Duodenal mucosa (tissue), 2 donors: Measurements from ENCODE around the gene KIAA0232.

Source experiments
- H3K27ac ChIP-seq: one replicate; pipeline ENCODE4 v1.7.0; 2013; ENCODE audit warnings: low read depth, low read length
- H3K27me3 ChIP-seq, 2 donors: one replicate each; pipeline ENCODE4 v1.7.0; 2013; ENCODE audit warnings: low read length in 2 of 2, control low read depth in 1 of 2; ENCODE audit not compliant: insufficient read depth in 2 of 2, control insufficient read depth in 1 of 2
- H3K36me3 ChIP-seq, 2 donors: one replicate each; pipeline ENCODE4 v1.7.0; 2013; ENCODE audit warnings: low read length in 2 of 2, control low read depth in 1 of 2; ENCODE audit not compliant: insufficient read depth in 2 of 2, control insufficient read depth in 1 of 2
- H3K4me1 ChIP-seq, 2 donors: one replicate each; pipeline ENCODE4 v1.7.0; 2013; ENCODE audit warnings: low read length in 2 of 2, control low read depth in 1 of 2; ENCODE audit not compliant: insufficient read depth in 2 of 2, control insufficient read depth in 1 of 2
- H3K4me3 ChIP-seq, 2 donors: one replicate each; pipeline ENCODE4 v1.7.0; 2013; ENCODE audit warnings: low read length in 2 of 2, low read depth in 1 of 2
- H3K9ac ChIP-seq, 2 donors: one replicate each; pipeline ENCODE4 v1.7.0; 2013; ENCODE audit warnings: low read length in 2 of 2, low read depth in 1 of 2
- H3K9me3 ChIP-seq, 2 donors: one replicate each; pipeline ENCODE4 v1.7.0; 2013; ENCODE audit warnings: low read length in 2 of 2, control low read depth in 1 of 2; ENCODE audit not compliant: control insufficient read depth in 1 of 2

Gene KIAA0232

DNA sequence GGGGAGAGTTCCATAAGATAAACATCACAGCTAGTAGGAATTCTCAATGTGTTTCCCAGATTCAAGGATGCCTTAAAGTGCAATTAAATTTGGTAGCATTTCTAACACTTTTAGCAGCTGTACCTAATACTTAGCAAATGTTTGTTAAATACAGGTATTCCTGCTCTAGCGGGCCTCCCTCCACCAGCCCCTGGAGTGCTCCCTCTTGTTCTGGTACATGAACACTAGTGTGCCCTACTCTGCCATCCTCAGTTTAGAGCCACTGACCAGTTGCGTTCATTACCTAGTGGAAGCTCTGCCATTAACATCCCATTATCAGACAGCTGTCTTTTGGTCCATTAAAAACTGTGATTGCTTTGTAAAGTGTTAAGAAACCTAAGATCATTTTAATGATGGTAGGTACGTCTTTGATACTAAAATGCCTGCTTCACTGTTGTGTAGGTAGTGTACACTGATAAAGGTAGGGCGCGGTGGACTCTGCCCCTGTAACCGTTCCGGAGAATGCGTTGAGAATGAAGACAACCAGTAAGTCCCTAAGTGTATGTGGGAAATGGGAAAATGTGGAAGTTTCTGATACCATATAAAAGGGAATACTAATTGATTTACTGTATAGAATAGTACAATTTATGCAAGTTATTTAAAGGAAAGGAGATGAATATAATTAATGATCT, 21.7 kb downstream of the KIAA0232 start:
- Histone ChIP-seq H3K4me3 (no peak overlapping the region), H3K4me1 (peaks cover 15 to 23% of the 10 kb centered on the region in 2 donors), H3K9me3 (no peaks in the 10 kb centered on the region), H3K27ac (no peak overlapping the region), H3K36me3 (no peaks in the 10 kb centered on the region), H3K9ac (no peak overlapping the region), H3K27me3 (no peaks in the 10 kb centered on the region)

DNA sequence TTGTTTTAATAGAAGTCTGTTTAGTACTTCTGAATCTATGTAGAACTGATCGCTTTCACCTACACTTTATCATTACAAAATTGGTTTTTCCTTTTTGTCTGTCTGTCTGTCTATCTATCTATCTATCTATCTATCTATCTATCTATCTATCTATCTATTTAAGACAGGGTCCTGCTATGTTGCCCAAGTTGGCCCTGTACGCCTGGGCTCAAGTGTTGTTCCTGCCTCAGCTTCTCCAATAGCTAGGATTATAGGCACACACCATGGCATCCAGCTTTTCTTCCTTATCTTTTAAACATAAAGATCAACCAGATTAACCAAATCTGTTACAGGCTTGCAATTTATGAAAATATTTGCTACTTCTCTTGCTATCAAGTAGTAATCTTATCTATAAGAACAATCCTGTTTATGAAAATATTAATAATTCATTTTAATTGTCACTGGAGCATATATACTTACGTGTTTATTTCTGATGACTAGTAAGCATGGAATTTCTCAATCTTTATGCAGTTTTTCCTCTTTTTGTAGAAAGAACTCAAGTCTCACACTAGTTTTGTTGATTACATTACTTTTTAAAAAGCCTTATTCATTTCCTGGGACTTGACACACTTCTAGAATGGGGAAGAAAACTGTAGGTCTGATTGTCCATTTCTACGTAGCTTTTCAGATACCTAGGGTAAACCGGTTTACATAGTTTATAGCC, 24.5 kb downstream of the KIAA0232 start:
- Histone ChIP-seq H3K9ac (no peak overlapping the region), H3K27me3 (no peaks in the 10 kb centered on the region), H3K4me1 (peaks cover 15 to 23% of the 10 kb centered on the region in 2 donors), H3K36me3 (no peaks in the 10 kb centered on the region), H3K9me3 (no peaks in the 10 kb centered on the region), H3K4me3 (no peak overlapping the region), H3K27ac (no peak overlapping the region)

DNA sequence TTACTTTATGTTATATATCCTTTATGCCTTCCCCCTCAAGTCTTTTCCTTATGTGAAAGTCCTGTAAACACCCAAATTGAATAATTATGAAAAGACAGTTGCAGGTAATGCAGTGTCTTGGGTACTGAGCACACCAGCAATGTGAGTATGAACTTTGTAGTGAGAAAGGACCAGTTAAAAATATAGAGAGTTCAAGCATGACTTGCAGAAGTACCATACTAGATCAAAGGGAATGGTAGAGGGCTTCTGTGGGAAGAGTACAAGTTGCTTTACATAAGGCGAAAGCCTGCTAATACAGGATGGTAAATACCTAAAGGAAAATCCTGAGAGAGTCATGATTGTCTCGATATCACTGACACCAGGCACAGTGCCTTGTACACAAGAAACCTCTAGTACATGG, 25.7 kb downstream of the KIAA0232 start:
- peaks cover 15 to 23% of the 10 kb centered on the region in 2 donors for H3K4me1 ChIP-seq
- no peaks in the 10 kb centered on the region for H3K36me3 ChIP-seq
- no peaks in the 10 kb centered on the region for H3K27me3 ChIP-seq
- H3K9me3 ChIP-seq = no peaks in the 10 kb centered on the region
- H3K27ac ChIP-seq = no peak overlapping the region
- no peak overlapping the region for H3K9ac ChIP-seq
- H3K4me3 ChIP-seq = no peak overlapping the region

GRCh38 chr4:6811165-6811564, 28.6 kb downstream of the KIAA0232 start:
- Histone ChIP-seq H3K9me3 (no peaks in the 10 kb centered on the region), H3K4me1 (peaks cover 8 to 9% of the 10 kb centered on the region in 2 donors)

DNA sequence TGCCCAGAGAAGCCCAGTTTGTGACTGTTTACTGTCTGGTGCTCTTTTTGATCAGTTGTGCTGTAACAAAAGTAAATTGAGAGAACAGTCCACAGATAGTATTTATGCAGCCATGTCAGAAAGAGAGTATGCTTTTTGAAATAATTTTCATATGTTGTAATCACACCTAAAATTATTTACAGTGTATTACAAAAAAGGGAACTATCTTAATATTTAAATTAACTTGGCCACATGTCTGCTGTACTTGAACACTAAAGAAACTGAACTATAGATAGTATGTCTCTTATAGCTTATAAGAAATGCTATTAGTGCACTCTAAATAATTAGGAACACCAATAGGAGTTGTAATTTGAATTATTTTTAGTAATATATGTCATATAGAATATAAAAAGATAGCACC, 30.2 kb downstream of the KIAA0232 start:
- peaks cover 5 to 8% of the 10 kb centered on the region in 2 donors for H3K4me1 ChIP-seq
- H3K27ac ChIP-seq = no peak overlapping the region
- no peak overlapping the region for H3K9ac ChIP-seq
- no peak overlapping the region for H3K4me3 ChIP-seq
- no peaks in the 10 kb centered on the region for H3K27me3 ChIP-seq
- H3K9me3 ChIP-seq = no peaks in the 10 kb centered on the region
- H3K36me3 ChIP-seq = no peaks in the 10 kb centered on the region

More at GRCh38 chr4:6811165-6811564, 28.6 kb downstream of the KIAA0232 start:
- H3K27ac ChIP-seq = no peak overlapping the region
- no peaks in the 10 kb centered on the region for H3K36me3 ChIP-seq
- H3K4me3 ChIP-seq = no peak overlapping the region
- H3K27me3 ChIP-seq = no peaks in the 10 kb centered on the region
- no peak overlapping the region for H3K9ac ChIP-seq

- Histone ChIP-seq H3K36me3 (no peaks in the 10 kb centered on the region), H3K4me1 (peaks cover 3% of the 10 kb centered on the region in 2 donors), H3K9me3 (peaks cover 0 to 4% of the 10 kb centered on the region in 2 donors), H3K27me3 (no peaks in the 10 kb centered on the region), H3K4me3 (no peak overlapping the region), H3K9ac (no peak overlapping the region), H3K27ac (no peak overlapping the region)
Measured at GRCh38 chr4:6813725-6814124, 31.2 kb downstream of the KIAA0232 start.

DNA sequence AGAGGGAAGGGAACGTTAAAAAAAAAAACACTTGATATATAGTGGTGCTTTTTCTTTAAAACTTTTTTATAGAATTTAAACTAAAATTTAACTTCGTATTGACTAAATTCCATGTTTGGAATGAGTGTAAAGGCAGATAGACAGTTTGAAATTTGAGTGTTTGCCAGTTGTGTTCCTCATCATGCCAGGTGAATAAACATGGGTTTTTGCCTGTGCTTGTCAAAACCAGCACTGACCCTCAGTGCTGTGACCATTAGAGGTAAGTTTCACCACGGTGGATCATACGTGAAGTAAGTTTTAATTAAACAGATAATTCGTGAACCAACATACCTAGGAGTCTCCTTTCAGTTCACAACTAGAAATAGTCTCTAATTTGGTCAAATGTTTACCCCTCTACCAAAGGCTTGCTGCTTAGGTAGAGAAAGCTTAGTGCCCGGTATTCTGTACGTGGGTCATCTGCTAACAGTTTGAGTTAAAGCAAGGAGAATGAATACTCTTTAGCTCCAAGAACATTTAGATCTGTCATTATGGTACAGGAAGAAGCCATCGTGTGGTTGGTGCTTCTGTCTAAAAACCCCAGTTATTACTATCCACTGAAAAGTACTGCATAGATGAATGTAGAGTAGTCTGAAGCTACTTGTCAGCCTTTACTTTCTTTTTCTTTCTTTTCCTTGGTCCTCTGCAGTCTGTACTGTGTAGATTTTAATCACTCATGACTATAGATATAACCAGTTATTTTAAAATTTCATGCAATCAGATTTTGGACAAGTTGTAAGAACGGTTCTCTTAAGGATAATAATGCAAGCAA, 32.7 kb downstream of the KIAA0232 start:
- Histone ChIP-seq H3K9me3 (peaks cover 7 to 10% of the 10 kb centered on the region in 2 donors), H3K27ac (no peak overlapping the region), H3K36me3 (no peaks in the 10 kb centered on the region), H3K27me3 (no peaks in the 10 kb centered on the region), H3K9ac (no peak overlapping the region), H3K4me1 (no peaks in the 10 kb centered on the region), H3K4me3 (no peak overlapping the region)

GRCh38 chr4:6819295-6819694, 36.8 kb downstream of the KIAA0232 start:
- Histone ChIP-seq H3K4me1 (no peaks in the 10 kb centered on the region), H3K4me3 (no peak overlapping the region), H3K27ac (no peak overlapping the region), H3K9me3 (peaks cover 11% of the 10 kb centered on the region in 2 donors), H3K36me3 (peaks cover 0 to under 1% of the 10 kb centered on the region in 2 donors), H3K27me3 (no peaks in the 10 kb centered on the region), H3K9ac (no peak overlapping the region)

- Histone ChIP-seq H3K27ac (no peak overlapping the region), H3K27me3 (no peaks in the 10 kb centered on the region), H3K4me1 (no peaks in the 10 kb centered on the region), H3K36me3 (peaks cover 0 to 13% of the 10 kb centered on the region in 2 donors), H3K9ac (no peak overlapping the region), H3K4me3 (no peak overlapping the region), H3K9me3 (peaks cover 11% of the 10 kb centered on the region in 2 donors)
Measured at GRCh38 chr4:6820695-6821094, 38.2 kb downstream of the KIAA0232 start.

DNA sequence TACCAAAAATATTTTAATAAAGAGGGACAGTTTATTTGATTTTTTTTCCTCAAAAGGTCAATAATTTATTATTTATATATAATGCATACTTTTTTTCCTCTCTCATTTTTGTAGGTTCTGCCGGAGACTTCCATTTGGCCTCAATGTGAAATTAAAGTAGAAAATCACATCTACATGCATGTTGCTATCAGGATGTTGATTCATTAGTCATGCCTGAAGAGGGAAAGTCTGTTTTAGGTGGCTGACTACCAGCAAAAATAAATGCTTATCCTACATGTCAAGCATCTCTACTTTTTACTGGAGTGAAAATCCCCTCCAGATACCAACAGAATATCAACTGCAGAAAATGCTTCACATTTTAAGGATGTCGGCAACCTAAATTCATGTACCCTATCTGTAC, 41.5 kb downstream of the KIAA0232 start:
- Histone ChIP-seq H3K9me3 (peaks cover 7 to 11% of the 10 kb centered on the region in 2 donors), H3K27me3 (no peaks in the 10 kb centered on the region), H3K4me3 (no peak overlapping the region), H3K9ac (no peak overlapping the region), H3K27ac (no peak overlapping the region), H3K4me1 (no peaks in the 10 kb centered on the region), H3K36me3 (peaks cover 0 to 34% of the 10 kb centered on the region in 2 donors)
